Measurements from ENCODE around the gene PAQR4. TPM values are rescaled to one million over a fixed set of nuclear protein-coding genes. Genes with fewer than 3 reads are reported as not detected.

Gene PAQR4
- total and polyA plus RNA-seq, 2 of the 13 experiments (the other 11 are each of a cell fraction or from before 2014, with no cell fraction given): 15.9 to 24.8 TPM

DNA sequence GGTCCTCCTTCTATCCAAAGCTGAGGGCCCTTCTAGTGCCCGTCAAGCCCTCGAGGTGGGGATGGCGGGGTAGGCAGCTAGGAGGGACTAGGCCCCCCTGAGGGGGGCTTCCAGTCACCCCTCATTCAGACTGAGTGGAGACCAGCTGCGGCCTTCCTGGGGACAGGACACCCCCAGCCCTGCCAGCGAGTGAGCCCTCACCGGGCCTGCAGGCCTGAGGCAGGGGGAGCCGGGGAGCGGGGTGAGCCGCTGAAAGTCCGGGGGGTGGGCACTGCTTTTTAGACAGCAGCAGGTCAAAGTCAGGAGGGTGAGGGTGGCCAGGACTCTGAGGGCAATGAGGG is 13.7 kb upstream of the PAQR4 start:
- no peak for FAIRE-seq
- Histone ChIP-seq H3K79me2 (ENCODE audit: insufficient read depth, low read length) (no peaks in the 10 kb centered on the region), H3K27ac (ENCODE audit: extremely low read length, insufficient read depth, low read length) (no peak overlapping the region), H3K36me3 (replicated peaks in 1 of 2; ENCODE audit: control insufficient read depth in 1 of 2, insufficient read depth in 2 of 2, low read length in 2 of 2) (no peaks in the 10 kb centered on the region), H3K27me3 (ENCODE audit: control insufficient read depth in 1 of 2, insufficient read depth in 2 of 2, low read length in 2 of 2) (peaks cover 6 to 47% of the 10 kb centered on the region in 2 experiments), H3K4me1 (ENCODE audit: insufficient read depth, low read length) (peaks cover 13% of the 10 kb centered on the region), H3K9me3 (ENCODE audit: low read length) (no peaks in the 10 kb centered on the region), H3K4me2 (ENCODE audit: low read depth, low read length) (no peak overlapping the region), H2AFZ (ENCODE audit: low read length) (no peak overlapping the region), H4K20me1 (ENCODE audit: insufficient read depth, low read length) (no peaks in the 10 kb centered on the region), H3K9ac (ENCODE audit: insufficient read depth, low read depth, low read length) (no peak overlapping the region), H3K4me3 (replicated peaks in 1 of 3; ENCODE audit: insufficient read depth in 1 of 3, low read depth in 2 of 3, low read length in 3 of 3) (no peak overlapping the region; a peak in 1 of 6 replicates)
- intact Hi-C loops (cut with micrococcal nuclease; ENCODE audit: unreplicated experiment) (no loop called here), in situ Hi-C loops (cut with HindIII; ENCODE audit: extremely low pct_ligation_motif_present, low pct_unique_long_range_greater_than_20kb) (no loop called here)
- WGBS (ENCODE audit: low lambda C conversion rate): no CpG with 5 or more reads among the region's 10 CpGs
- DNase-seq (ENCODE audit: low spot score): no peak
- no peak for TF ChIP-seq RBFOX2 (IDR thresholded peaks at IDR 0.05; ENCODE audit: low read depth, low read length)
- ChIA-PET POLR2A (no interaction called here), CTCF (ENCODE audit: low intra/inter-chr PET ratio, low total read pairs) (no interaction called here)
- no TSS peak for BruUV-seq (replicated peaks)
- no peak for ATAC-seq

DNA sequence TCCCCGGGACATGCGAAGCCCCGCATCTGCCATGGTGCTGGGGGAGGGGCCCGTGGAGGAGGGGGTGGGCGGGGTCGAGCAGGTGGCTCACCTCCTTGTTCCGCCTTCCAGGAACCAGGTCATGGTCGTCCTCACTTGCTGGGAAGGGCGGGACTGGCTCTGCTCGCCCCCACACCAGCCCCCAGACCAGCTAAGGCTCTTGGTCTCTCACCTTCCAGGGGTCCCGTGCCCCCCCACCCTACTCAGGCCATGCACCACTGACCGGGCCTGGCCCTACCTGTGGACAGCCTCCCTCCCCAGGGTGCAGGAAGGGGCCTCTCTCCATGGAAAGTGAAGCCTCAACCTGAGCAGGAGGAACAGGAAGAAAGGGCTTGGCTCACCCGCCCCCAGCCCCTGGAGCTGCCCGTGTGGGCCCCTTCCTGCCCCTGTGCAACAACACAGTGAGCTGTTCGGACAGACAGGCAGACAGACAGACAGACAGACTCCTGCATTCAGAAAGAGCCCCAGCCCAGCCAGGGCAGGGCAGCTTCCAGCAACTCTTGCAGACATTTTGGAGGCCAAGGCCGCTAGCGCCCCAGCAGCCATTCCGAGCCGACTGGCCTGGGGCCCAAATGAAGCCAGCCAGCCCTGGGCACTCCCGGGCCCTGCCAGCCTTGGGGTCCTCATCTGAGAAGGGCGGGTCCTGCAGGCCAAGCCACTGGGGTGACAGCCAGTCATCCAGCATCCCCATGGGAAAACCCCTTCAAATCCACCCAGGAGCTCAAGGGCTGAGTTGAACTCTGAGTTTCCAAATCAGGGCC is 13.2 kb upstream of the PAQR4 start:
- Histone ChIP-seq H3K4me3 (replicated peaks in 1 of 3; ENCODE audit: insufficient read depth in 1 of 3, low read depth in 2 of 3, low read length in 3 of 3) (no peak overlapping the region; a peak in 1 of 6 replicates), H3K4me2 (ENCODE audit: low read depth, low read length) (no peak overlapping the region; the same call in 1 of the 2 replicates), H3K36me3 (replicated peaks in 1 of 2; ENCODE audit: control insufficient read depth in 1 of 2, insufficient read depth in 2 of 2, low read length in 2 of 2) (no peaks in the 10 kb centered on the region), H3K27ac (ENCODE audit: extremely low read length, insufficient read depth, low read length) (no peak overlapping the region), H3K79me2 (ENCODE audit: insufficient read depth, low read length) (no peaks in the 10 kb centered on the region), H4K20me1 (ENCODE audit: insufficient read depth, low read length) (no peaks in the 10 kb centered on the region), H3K9ac (ENCODE audit: insufficient read depth, low read depth, low read length) (no peak overlapping the region), H3K27me3 (ENCODE audit: control insufficient read depth in 1 of 2, insufficient read depth in 2 of 2, low read length in 2 of 2) (peaks cover 6 to 47% of the 10 kb centered on the region in 2 experiments), H3K9me3 (ENCODE audit: low read length) (no peaks in the 10 kb centered on the region), H3K4me1 (ENCODE audit: insufficient read depth, low read length) (peaks cover 13% of the 10 kb centered on the region), H2AFZ (ENCODE audit: low read length) (no peak overlapping the region)
- TF ChIP-seq, protein P1, sequence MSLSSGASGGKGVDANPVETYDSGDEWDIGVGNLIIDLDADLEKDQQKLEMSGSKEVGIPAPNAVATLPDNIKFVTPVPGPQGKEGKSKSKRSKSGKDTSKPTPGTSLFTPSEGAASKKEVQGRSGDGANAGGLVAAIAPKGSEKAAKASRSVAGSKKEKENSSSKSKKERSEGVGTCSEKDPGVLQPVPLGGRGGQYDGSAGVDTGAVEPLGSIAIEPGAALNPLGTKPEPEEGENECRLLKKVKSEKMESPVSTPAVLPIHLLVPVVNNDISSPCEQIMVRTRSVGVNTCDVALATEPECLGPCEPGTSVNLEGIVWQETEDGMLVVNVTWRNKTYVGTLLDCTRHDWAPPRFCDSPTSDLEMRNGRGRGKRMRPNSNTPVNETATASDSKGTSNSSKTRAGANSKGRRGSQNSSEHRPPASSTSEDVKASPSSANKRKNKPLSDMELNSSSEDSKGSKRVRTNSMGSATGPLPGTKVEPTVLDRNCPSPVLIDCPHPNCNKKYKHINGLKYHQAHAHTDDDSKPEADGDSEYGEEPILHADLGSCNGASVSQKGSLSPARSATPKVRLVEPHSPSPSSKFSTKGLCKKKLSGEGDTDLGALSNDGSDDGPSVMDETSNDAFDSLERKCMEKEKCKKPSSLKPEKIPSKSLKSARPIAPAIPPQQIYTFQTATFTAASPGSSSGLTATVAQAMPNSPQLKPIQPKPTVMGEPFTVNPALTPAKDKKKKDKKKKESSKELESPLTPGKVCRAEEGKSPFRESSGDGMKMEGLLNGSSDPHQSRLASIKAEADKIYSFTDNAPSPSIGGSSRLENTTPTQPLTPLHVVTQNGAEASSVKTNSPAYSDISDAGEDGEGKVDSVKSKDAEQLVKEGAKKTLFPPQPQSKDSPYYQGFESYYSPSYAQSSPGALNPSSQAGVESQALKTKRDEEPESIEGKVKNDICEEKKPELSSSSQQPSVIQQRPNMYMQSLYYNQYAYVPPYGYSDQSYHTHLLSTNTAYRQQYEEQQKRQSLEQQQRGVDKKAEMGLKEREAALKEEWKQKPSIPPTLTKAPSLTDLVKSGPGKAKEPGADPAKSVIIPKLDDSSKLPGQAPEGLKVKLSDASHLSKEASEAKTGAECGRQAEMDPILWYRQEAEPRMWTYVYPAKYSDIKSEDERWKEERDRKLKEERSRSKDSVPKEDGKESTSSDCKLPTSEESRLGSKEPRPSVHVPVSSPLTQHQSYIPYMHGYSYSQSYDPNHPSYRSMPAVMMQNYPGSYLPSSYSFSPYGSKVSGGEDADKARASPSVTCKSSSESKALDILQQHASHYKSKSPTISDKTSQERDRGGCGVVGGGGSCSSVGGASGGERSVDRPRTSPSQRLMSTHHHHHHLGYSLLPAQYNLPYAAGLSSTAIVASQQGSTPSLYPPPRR (CRISPR knock-in tag; IDR thresholded peaks at IDR 0.05; ENCODE audit: borderline replicate concordance): no peak
- TF ChIP-seq, protein P2, sequence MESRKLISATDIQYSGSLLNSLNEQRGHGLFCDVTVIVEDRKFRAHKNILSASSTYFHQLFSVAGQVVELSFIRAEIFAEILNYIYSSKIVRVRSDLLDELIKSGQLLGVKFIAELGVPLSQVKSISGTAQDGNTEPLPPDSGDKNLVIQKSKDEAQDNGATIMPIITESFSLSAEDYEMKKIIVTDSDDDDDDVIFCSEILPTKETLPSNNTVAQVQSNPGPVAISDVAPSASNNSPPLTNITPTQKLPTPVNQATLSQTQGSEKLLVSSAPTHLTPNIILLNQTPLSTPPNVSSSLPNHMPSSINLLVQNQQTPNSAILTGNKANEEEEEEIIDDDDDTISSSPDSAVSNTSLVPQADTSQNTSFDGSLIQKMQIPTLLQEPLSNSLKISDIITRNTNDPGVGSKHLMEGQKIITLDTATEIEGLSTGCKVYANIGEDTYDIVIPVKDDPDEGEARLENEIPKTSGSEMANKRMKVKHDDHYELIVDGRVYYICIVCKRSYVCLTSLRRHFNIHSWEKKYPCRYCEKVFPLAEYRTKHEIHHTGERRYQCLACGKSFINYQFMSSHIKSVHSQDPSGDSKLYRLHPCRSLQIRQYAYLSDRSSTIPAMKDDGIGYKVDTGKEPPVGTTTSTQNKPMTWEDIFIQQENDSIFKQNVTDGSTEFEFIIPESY (CRISPR knock-in tag; IDR thresholded peaks at IDR 0.05): peak; percentile 31; the same call in 1 of the 2 replicates
- FAIRE-seq: no peak
- ChIA-PET POLR2A (no interaction called here), CTCF (ENCODE audit: low intra/inter-chr PET ratio, low total read pairs) (no interaction called here)
- no TSS peak for BruUV-seq (replicated peaks)
- WGBS (ENCODE audit: low lambda C conversion rate): 0% methylated on average over 2 of the region's 21 CpGs
- DNase-seq (ENCODE audit: low spot score): no peak
- peak; percentile 12; the same call in 1 of the 3 replicates for ATAC-seq
- intact Hi-C loops (cut with micrococcal nuclease; ENCODE audit: unreplicated experiment): no loop called here
- in situ Hi-C loops (cut with HindIII; ENCODE audit: extremely low pct_ligation_motif_present, low pct_unique_long_range_greater_than_20kb): no loop called here
